Fibroblast of the aortic adventitia (primary cell): ENCODE data around the gene RGL2. TPM values are rescaled to one million over a fixed set of nuclear protein-coding genes. Genes with fewer than 3 reads are reported as not detected.

ENCODE experiments used
- DNase-seq: peaks from one replicate; pipeline ENCODE4 v3.0.0-alpha.2; 2010; ENCODE audit warnings: low read depth
- H3K4me3 ChIP-seq: 2 replicates; pipeline ENCODE4 v1.5.1; 2011; ENCODE audit warnings: low read depth, mild to moderate bottlenecking, control low read depth, low read length, moderate library complexity
- CTCF ChIP-seq: IDR thresholded peaks from 2 replicates; pipeline ENCODE4 v1.5.1; 2011; ENCODE audit warnings: mild to moderate bottlenecking, low read length, control low read depth, inconsistent platforms; ENCODE audit not compliant: insufficient read depth
- total RNA-seq: library from RNA; depleted of rRNA; stranded (reverse); fragments of >200 nt; gene quantifications from 2 replicates; pipeline ENCODE4 v1.2.3, GENCODE V29; 2012; ENCODE audit warnings: low replicate concordance

RGL2 gene
- total RNA-seq, 1 donor = 25.8 TPM

- no peak for TF ChIP-seq CTCF
- no peak for DNase-seq
- H3K4me3 ChIP-seq = no peak overlapping the region
Measured at GRCh38 chr6:33336495-33336894, 37.8 kb upstream of the RGL2 start.

GRCh38 chr6:33335916-33336315 lies 37.2 kb upstream of the RGL2 start:
- TF ChIP-seq CTCF = no peak
- DNase-seq = no peak
- no peak overlapping the region for H3K4me3 ChIP-seq

DNA sequence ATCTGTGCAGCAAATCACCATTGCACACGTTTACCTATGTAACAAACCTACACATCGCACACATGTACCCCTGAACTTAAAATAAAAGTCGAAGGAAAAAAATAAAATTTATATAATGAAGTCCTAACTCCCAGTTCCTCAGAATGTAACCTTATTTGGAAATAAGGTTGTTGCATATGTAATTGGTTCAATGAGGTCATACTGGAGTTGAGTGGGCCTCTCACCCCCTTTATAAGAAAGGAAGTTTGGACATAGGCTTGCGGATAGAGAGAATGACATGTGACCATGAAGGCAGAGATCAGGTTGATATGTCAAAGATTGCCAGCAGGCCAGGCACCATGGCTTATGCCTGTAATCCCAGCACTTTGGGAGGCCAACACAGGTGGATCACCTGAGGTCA lies 34.9 kb upstream of the RGL2 start:
- no peak for DNase-seq
- H3K4me3 ChIP-seq = no peak overlapping the region
- no peak for TF ChIP-seq CTCF

DNA sequence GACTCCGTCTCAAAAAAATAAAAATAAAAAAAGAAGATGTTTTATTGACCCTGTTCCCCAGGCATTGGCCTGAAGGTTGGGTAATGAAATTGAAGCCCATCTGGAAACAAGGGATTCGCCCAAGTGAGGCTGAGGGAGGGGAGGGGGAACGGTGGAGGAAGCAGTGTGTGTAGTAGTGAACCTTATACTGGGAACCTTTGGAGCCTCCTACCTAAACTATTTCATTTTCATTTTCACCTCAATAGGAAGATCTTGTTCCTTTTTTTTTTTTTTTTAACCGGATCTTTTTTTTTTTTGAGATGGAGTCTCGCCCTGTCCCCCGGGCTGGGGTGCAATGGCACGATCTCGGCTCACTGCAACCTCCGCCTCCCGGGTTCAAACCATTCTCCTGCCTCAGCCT lies 32.0 kb upstream of the RGL2 start:
- H3K4me3 ChIP-seq = no peak overlapping the region
- DNase-seq = no peak
- no peak for TF ChIP-seq CTCF

GRCh38 chr6:33329058-33329457 lies 30.3 kb upstream of the RGL2 start:
- no peak for TF ChIP-seq CTCF
- no peak for DNase-seq

DNA sequence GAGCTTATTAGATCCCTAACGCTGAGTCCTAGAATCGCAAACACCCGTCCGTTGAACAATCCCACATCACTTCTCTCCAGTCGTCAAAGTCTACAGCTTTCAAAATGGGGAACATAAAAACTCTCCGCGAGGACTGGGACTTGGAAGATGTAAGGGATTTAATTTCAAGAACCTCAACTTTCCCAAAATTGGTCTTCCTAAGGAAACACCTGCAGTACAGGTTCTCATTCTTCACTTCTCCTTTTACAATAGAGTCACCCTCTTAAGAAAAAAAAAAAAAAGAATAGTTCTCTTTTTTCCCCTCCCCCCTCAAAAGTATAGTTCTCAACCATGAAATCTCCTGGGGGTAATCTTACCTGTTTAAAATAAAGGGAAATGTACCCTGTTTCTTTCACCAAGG lies 25.4 kb upstream of the RGL2 start:
- no peak for TF ChIP-seq CTCF
- no peak for DNase-seq
- H3K4me3 ChIP-seq = peak overlapping the region; percentile 84

More at GRCh38 chr6:33329058-33329457, 30.3 kb upstream of the RGL2 start:
- H3K4me3 ChIP-seq = no peak overlapping the region

DNA sequence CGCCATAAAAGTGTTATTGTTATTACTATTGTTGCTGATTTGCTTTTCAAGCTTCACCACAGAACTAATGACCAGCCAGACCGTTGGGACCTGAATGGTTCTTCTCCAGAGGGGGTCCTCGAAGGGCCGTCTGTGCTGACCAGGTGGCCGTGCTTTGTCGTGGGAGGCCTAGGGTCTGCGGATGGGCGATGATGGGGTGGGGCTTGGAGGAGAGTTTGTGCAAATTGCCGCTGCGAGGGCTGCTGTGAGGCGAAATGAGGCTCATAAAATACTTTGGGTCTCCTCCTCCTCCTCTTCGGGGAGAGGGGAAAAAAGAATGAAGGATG lies 24.8 kb upstream of the RGL2 start:
- no peak for TF ChIP-seq CTCF
- peak overlapping the region; percentile 84 for H3K4me3 ChIP-seq
- no peak for DNase-seq
